GM12878 (cell line): ENCODE results near the gene LETMD1. TPM values are rescaled to one million over a fixed set of nuclear protein-coding genes. Genes with fewer than 3 reads are reported as not detected.

ENCODE experiments used
- ESRRA ChIP-seq: IDR thresholded peaks from 2 replicates; pipeline ENCODE4 v1.6.1; 2012; ENCODE audit warnings: mild to moderate bottlenecking, low read length, improper control_type of control experiment
- FOS ChIP-seq: IDR thresholded peaks from 3 replicates; pipeline ENCODE4 v1.6.1; 2011; ENCODE audit warnings: borderline replicate concordance; ENCODE audit not compliant: insufficient read length; ENCODE audit errors: extremely low read depth
- HDAC6 ChIP-seq: fragments of 200-600 bp; sonication (generic); IDR thresholded peaks from one replicate; pipeline ENCODE4 v1.8.0; 2017; ENCODE audit warnings: antibody characterized with exemption; ENCODE audit not compliant: unreplicated experiment
- HDGF ChIP-seq: fragments of 450-650 bp; IDR thresholded peaks from 2 replicates; pipeline ENCODE4 v1.6.1; 2016; ENCODE audit warnings: antibody characterized with exemption
- KDM1A ChIP-seq: fragments of 200-600 bp; sonication (generic); IDR thresholded peaks from 2 replicates; pipeline ENCODE4 v1.6.1; 2016; ENCODE audit warnings: borderline replicate concordance
- KLF5 ChIP-seq: fragments of 450-650 bp; IDR thresholded peaks from 2 replicates; pipeline ENCODE4 v1.6.1; 2014; ENCODE audit warnings: mild to moderate bottlenecking; ENCODE audit not compliant: partially characterized antibody
- MEF2A ChIP-seq: IDR thresholded peaks from 2 replicates; pipeline ENCODE4 v1.6.1; 2011; ENCODE audit warnings: low read depth, mild to moderate bottlenecking, low read length, moderate library complexity; ENCODE audit not compliant: insufficient read depth
- MEF2B ChIP-seq: fragments of 450-650 bp; IDR thresholded peaks from 2 replicates; pipeline ENCODE4 v1.6.1; 2018; ENCODE audit warnings: mild to moderate bottlenecking, moderate library complexity; ENCODE audit not compliant: partially characterized antibody, poor library complexity, severe bottlenecking
- NFYA ChIP-seq: IDR thresholded peaks from 2 replicates; pipeline ENCODE4 v1.6.1; 2011; ENCODE audit warnings: low read depth, mild to moderate bottlenecking, low read length, improper control_type of control experiment, borderline replicate concordance
- PBX3 ChIP-seq: IDR thresholded peaks from 2 replicates; pipeline ENCODE4 v1.6.1; 2011; ENCODE audit warnings: mild to moderate bottlenecking, low read depth, low read length, moderate library complexity; ENCODE audit not compliant: insufficient replicate concordance
- PML ChIP-seq: IDR thresholded peaks from 2 replicates; pipeline ENCODE4 v1.6.1; 2012; ENCODE audit warnings: low read length, inconsistent platforms
- POLR2AphosphoS5 ChIP-seq: IDR thresholded peaks from 2 replicates; pipeline ENCODE4 v1.6.1; 2011; ENCODE audit warnings: mild to moderate bottlenecking, low read length, inconsistent platforms
- RAD51 ChIP-seq: fragments of 450-650 bp; IDR thresholded peaks from 2 replicates; pipeline ENCODE4 v1.6.1; 2016; ENCODE audit warnings: moderate library complexity, mild to moderate bottlenecking, inconsistent platforms
- RB1 ChIP-seq: fragments of 450-650 bp; formaldehyde crosslinking; IDR thresholded peaks from 2 replicates; pipeline ENCODE4 v1.6.1; 2017; ENCODE audit warnings: mild to moderate bottlenecking, borderline replicate concordance
- REST ChIP-seq: IDR thresholded peaks from 2 replicates; pipeline ENCODE4 v1.6.1; 2012; ENCODE audit warnings: mild to moderate bottlenecking, low read depth, low read length
- SIX5 ChIP-seq: IDR thresholded peaks from 2 replicates; pipeline ENCODE4 v1.6.1; 2011; ENCODE audit warnings: mild to moderate bottlenecking, low read depth, low read length, moderate library complexity; ENCODE audit not compliant: severe bottlenecking
- SMARCA5 ChIP-seq: fragments of 450-650 bp; IDR thresholded peaks from 2 replicates; pipeline ENCODE4 v1.6.1; 2017; ENCODE audit warnings: mild to moderate bottlenecking
- SPI1 ChIP-seq: IDR thresholded peaks from 2 replicates; pipeline ENCODE4 v1.6.1; 2011; ENCODE audit warnings: low read depth, mild to moderate bottlenecking, low read length, moderate library complexity, borderline replicate concordance; ENCODE audit not compliant: insufficient read depth
- STAT3 ChIP-seq: IDR thresholded peaks from 2 replicates; pipeline ENCODE4 v1.6.1; 2011; ENCODE audit warnings: low read depth, low read length, improper control_type of control experiment
- WRNIP1 ChIP-seq: IDR thresholded peaks from 2 replicates; pipeline ENCODE4 v1.6.1; 2011; ENCODE audit warnings: low read depth, low read length, improper control_type of control experiment, borderline replicate concordance
- ZNF207 ChIP-seq: fragments of 450-650 bp; IDR thresholded peaks from 2 replicates; pipeline ENCODE4 v1.6.1; 2014; ENCODE audit warnings: antibody characterized with exemption, mild to moderate bottlenecking, borderline replicate concordance
- ZNF217 ChIP-seq: fragments of 450-650 bp; IDR thresholded peaks from 2 replicates; pipeline ENCODE4 v1.6.1; 2017; ENCODE audit warnings: antibody characterized with exemption, mild to moderate bottlenecking
- polyA plus RNA-seq, 11 experiments: library from polyadenylated mRNA; depleted of rRNA in 4 of 11; unstranded in 6 of 11; stranded (reverse) in 5 of 11; fragments of >200 nt; fragmentation: Nextera tagmentation in 4 of 11; fragmentation: Illumina TruSeq in 1 of 11; extraction: Ambion mirVana in 4 of 11; extraction: Trizol in 1 of 11; gene quantifications; 1 replicate in 1 of 11; 2 replicates in 10 of 11; pipeline versions ENCODE4 v1.2.1 to v1.2.3, GENCODE V29; 2011 to 2016; ENCODE audit warnings: inconsistent platforms in 2 of 11, missing spikeins in 2 of 11, low read depth in 1 of 11
- total RNA-seq, 4 experiments: library from RNA; depleted of rRNA in 3 of 4; stranded (reverse); fragments of >200 nt in 3 of 4; fragmentation: Illumina TruSeq in 1 of 4; extraction: Trizol in 1 of 4; gene quantifications; 2 replicates each; pipeline versions ENCODE4 v1.2.1 to v1.2.3, GENCODE V29; 2013 to 2021
- TF ChIP-seq, protein P1 (sequence below): fragments of 150-350 bp; IDR thresholded peaks from 2 replicates; pipeline ENCODE4 v1.6.1; 2014; ENCODE audit warnings: mild to moderate bottlenecking, low read depth, low read length
- TF ChIP-seq, protein P2 (sequence below): fragments of 450-650 bp; IDR thresholded peaks from 2 replicates; pipeline ENCODE4 v1.6.1; 2014; ENCODE audit warnings: mild to moderate bottlenecking

Gene LETMD1
- total and polyA plus RNA-seq, 10 of the 15 experiments (the other 5 are each of a cell fraction or from before 2014, with no cell fraction given): 30.3 to 116 (median 51.5) TPM

DNA sequence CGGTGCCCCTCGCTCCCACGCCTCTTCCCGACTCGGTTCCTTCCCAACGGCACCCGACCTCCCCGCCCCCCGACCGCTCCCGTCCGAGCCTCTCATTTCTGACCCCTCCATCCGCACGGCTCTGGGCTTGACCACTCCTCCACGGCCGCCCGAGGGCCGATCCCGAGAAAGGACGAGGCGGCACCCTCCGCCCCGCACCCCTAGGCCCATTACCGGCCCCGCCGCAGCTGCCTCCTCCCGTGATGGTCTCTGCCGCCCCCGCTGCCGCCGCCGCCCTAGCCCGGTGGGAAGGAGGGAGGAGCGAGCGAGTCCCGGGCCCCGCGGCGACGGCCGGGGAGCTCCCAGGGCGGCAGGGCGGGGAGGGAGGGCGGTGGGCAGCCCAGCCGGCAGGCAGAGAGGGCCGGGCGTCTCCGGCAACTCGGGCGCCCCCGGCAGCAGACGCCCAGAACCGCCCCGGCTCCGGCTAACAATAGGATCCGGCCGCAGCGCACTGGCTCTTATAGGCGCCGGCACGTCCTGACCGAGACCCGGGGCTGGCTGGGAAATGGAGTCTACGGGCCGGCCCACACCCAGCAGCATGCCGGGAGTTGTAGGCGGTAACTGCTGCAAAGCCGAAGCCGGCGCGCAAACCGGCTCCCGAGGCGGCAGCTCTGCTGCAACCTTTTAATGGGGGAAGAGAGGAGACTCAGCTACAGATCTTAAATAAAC, 35.2 kb downstream of the LETMD1 start, which contains the start of gene CSRNP2 (continued):
- peak; percentile 93 for TF ChIP-seq SIX5
- no peak for TF ChIP-seq ESRRA
- TF ChIP-seq KLF5: no peak
- peak; percentile 98 for TF ChIP-seq PML
- no peak for TF ChIP-seq RAD51
- no peak for TF ChIP-seq KDM1A
- TF ChIP-seq FOS: no peak
- TF ChIP-seq MEF2A: 0 out of 2 replicates have a peak, but pooled peaks have one; percentile 57
- peak; percentile 99 for TF ChIP-seq POLR2AphosphoS5
- TF ChIP-seq RB1: peak; percentile 53; the same call in 1 of the 2 replicates
- TF ChIP-seq WRNIP1: no peak
- peak; percentile 84 for TF ChIP-seq HDAC6
- TF ChIP-seq, protein P1, sequence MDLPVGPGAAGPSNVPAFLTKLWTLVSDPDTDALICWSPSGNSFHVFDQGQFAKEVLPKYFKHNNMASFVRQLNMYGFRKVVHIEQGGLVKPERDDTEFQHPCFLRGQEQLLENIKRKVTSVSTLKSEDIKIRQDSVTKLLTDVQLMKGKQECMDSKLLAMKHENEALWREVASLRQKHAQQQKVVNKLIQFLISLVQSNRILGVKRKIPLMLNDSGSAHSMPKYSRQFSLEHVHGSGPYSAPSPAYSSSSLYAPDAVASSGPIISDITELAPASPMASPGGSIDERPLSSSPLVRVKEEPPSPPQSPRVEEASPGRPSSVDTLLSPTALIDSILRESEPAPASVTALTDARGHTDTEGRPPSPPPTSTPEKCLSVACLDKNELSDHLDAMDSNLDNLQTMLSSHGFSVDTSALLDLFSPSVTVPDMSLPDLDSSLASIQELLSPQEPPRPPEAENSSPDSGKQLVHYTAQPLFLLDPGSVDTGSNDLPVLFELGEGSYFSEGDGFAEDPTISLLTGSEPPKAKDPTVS: 0 out of 2 replicates have a peak, but pooled peaks have one; percentile 18
- TF ChIP-seq, protein P2, sequence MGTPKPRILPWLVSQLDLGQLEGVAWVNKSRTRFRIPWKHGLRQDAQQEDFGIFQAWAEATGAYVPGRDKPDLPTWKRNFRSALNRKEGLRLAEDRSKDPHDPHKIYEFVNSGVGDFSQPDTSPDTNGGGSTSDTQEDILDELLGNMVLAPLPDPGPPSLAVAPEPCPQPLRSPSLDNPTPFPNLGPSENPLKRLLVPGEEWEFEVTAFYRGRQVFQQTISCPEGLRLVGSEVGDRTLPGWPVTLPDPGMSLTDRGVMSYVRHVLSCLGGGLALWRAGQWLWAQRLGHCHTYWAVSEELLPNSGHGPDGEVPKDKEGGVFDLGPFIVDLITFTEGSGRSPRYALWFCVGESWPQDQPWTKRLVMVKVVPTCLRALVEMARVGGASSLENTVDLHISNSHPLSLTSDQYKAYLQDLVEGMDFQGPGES: no peak
- TF ChIP-seq ZNF217: 0 out of 2 replicates have a peak, but pooled peaks have one; percentile 26
- TF ChIP-seq PBX3: no peak
- TF ChIP-seq HDGF: peak; percentile 10; the same call in 1 of the 2 replicates
- TF ChIP-seq STAT3: no peak
- TF ChIP-seq REST: 0 out of 2 replicates have a peak, but pooled peaks have one; percentile 19
- peak; percentile 16 for TF ChIP-seq MEF2B
- no peak for TF ChIP-seq SPI1
- TF ChIP-seq SMARCA5: 0 out of 2 replicates have a peak, but pooled peaks have one; percentile 55
- no peak; the same call in 1 of the 2 replicates for TF ChIP-seq ZNF207
- TF ChIP-seq NFYA: no peak
